ENCODE measurements around the gene MYLK2.
"Not testable (repeated sequence)": the region's sequence is repeated elsewhere in the genome, so short reads cannot be mapped to it uniquely, and the experiment has no call there.

Gene MYLK2

DNA sequence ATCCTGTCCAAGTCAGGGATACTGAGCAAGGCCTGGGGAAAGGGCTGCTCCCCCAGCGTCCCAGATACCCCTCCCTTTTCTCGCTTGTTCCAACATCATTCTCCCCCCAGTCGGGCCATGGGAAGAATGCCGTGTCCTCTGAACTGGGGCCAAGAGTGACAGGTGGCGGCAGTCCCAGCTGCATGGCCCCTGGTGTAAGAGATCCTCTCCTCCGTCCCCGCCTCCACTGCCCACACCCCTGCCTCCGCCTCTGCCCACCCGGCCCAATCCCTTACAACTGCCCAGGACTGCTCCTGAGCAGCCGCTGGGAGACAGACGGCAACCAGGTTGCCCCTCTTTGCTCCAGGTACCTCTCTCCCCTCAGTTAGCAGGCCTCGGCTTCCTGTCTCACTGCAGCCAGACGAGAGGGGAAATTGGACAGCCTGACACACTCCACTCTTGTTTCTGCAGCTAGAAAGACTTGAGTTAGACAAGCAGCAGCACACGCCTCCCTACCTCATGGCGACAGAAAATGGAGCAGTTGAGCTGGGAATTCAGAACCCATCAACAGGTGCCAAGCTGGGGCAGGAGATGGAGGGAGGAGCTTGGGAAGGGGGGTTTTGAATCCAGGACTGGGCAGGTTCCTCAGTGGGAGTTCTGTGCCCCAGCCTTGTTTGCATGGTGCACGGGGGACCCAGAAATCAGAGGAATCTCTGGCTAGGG, at the start of gene MYLK2:
MYLK2 (plus strand) TSS at position 274 of the 702 bp plus-strand sequence; CDS start at position 499, 225 bp downstream.
- no peak for DNase-seq

- no peak for DNase-seq
Observed at GRCh38 chr20:31769681-31770080, 49.5 kb upstream of the MYLK2 start.

DNA sequence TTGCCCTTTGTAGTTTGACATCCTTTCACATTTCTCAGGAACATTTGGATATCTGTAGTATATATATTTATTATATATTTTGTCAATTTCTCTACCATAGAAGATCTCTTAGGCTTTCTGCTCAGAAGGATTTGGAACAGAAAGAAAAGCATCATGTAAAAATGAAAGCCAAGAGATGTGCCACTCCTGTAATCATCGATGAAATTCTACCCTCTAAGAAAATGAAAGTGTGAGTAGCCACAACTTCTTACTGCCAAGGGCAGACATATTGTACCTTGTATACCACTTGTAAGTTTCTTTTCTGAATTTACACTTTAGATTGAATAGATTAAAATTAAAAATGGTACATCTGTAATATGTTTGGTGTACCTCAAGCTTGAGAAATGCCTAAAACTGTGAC, 48.9 kb upstream of the MYLK2 start:
- DNase-seq = no peak

DNA sequence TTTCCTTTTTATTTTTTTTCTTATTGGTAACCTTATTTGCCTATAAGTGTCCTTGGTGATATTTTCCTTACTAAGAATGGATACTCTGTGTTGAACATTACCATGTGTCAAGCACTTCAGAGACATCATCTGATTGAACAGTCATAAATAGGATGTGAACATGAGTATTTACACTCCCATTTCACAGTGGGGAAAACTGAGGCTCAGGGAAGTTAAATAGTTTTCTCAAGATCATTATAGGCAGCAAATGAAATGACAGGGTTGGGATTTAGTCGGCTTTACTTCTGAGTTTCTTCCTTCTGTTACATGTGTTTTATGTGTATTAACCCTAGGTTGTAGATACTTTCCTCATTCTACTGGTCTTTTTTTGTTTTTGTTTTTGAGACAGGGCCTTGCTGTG, 44.7 kb upstream of the MYLK2 start:
- no peak for DNase-seq

GRCh38 chr20:31780839-31781238, 38.3 kb upstream of the MYLK2 start:
- DNase-seq = no peak

DNA sequence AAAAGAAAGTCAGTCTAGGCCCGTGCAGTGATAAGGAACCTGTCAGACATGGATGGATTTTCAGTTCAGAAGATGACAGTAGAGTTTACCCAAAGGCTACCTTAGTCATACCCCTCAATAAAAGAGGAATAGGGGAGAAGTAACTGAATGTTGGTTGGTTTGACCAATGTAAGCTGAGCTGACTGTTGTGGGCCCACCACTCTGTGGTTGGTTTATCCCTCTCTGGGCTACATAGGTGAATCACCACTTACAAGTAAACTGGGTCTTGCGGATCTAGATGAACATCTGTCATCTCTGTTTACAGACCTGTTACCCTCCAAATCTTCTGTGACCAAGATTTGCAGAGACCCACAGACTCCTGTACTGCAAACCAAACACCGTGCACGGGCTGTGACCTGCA, 37.2 kb upstream of the MYLK2 start:
- no peak for DNase-seq

DNA sequence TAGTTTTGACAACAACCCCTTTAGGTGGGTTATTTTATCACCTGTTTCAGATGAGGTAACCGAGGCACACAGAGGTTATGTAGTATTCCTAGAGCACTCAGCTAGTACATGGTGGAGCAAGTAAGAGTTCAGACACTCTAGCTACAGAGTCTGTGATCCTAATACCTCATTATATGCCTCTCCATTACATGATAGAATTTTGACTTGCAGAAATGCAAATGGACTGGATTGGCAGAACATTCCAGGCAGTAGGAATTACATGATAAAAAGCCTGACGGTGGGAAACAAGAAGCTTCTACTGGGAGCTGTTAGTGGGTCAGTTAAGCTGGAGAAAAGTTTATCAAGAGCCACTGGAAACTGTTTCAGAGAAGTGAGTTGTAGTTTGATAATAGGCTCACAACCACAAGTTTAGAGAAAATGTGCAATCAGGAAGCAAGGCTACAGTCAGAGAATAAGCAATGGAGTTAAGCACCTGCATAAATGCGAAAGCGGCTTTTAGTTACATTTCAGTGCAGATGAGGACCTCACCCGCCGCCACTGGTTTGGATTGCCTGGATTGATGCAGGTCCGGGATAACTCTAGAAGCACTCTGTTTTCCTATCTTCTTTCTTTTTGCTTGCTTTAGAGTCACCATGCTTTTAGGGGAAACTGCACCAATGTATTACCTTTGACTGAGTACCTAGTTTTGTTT, 34.7 kb upstream of the MYLK2 start:
- no peak for DNase-seq

- DNase-seq = no peak
Observed at GRCh38 chr20:31785089-31785488, 34.1 kb upstream of the MYLK2 start.

- DNase-seq = peak; percentile 16
Observed at GRCh38 chr20:31788578-31788977, 30.6 kb upstream of the MYLK2 start.

DNA sequence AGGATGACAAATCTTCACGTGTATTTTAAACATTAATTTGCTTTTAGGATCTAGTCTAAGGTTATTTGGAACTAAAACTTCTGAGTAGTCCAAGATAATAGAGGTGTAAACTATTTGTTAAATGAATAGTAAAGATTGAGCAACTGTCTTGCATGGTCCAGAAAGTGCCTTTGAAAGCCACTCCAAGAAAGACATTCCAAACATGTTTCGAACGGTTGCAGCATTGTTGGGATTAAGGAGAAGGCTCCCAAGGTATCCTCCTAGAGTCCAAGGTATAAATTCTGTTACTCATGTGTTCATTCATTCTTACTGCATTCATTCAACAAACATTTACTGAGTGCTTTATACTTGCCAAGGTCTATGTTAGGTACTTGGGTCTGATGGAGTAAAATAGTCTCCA, 28.8 kb upstream of the MYLK2 start:
- DNase-seq = no peak

DNA sequence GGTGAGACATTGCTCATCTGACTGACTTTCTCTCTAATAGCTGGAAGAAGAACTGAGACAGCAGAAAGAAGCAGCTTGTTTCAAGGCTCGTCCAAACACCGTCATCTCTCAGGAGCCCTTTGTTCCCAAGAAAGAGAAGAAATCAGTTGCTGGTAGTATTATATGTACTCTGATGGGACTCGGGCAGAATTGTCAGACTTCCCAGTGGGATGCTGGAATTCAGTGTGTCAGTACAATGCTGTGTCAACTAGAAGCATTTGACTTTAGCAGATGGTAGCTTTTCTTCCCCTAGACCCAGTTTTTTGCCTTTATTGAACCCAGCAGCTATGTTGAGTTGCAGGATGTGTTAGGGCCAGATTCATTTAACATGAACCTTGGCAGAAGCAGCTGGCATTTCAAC, 21.8 kb upstream of the MYLK2 start:
- no peak for DNase-seq

DNA sequence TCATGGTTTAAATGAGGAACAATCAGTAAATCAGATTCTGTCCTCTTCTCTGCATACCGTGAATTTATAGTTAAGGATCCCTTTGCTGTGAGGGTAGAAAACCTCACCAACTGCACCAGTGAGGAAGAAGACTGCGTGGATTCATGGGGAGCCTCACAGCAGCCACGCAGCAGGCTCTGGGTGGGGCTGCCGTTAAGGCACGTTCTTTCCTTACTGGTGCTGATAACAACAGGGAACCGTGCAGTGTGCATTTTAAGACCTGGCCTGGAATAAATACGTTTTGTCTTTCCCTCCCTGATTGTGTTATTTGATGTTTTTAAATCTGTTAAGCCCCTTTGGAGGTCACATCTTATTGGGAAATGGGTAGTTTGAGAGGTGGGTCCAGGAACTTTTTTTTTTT, 17.6 kb upstream of the MYLK2 start:
- no peak for DNase-seq

GRCh38 chr20:31803552-31804291, 15.4 kb upstream of the MYLK2 start:
- DNase-seq = no peak

- no peak for DNase-seq
Observed at GRCh38 chr20:31806564-31807355, 12.4 kb upstream of the MYLK2 start.

DNA sequence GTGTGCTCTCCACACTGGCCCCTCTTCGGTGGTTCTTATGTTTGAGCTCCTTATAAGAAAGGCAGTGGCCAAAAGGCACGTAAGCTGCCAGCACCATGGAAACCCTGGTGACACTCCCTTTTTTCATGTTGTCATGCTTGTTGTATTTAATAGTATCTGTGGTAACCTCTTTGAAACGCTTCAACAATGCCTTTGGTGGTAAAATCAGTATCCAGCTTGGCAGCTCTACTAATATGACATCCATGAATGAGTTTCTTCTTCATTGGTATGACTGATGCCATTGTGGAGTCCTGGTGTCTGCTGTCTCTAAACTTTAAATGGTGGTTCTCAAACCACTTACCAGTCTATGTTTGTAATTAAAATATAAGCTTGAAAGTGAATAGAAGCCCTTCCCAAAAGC, 10.7 kb upstream of the MYLK2 start:
- no peak for DNase-seq

- DNase-seq = no peak
Observed at GRCh38 chr20:31809661-31810060, 9.5 kb upstream of the MYLK2 start.

DNA sequence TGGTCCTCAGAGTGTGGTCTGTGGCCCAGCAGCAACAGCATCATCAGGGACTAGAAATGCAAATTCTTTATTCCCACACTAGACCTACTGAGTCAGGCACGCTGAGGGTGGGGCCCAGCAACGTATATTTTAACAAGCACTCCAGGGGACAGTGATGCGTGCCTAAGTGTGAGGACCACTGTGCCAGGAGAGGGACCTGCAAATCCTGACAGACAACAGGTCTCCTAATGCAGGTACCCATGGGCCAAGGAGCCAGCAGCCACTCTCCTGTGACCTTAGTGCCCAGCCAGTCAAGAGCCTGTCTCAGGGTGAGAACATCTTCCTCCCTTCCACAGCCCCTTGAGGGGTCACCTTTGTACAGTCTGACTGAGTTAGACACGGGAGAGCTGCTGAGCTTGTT, 8.0 kb upstream of the MYLK2 start:
- DNase-seq = no peak

- no peak for DNase-seq
Observed at GRCh38 chr20:31811796-31812728, 7.1 kb upstream of the MYLK2 start.

- DNase-seq = no peak
Observed at GRCh38 chr20:31813611-31814010, 5.5 kb upstream of the MYLK2 start.

DNA sequence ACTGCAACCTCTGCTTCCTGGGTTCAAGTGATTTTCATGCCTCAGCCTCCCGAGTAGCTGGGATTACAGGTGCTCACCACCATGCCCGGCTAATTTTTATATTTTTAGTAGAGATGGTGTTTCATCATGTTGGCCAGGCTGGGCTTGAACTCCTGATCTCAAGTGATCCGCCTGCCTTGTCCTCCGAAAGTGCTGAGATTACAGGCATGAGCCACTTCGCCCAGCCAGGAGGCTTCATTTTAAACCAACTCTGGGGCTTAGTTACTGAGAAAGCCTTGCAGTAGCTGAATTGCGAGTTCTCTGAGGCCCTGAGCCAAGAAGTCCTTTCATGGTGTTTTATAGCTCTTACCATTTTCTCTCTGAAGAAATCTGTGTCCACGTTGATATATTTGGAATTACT, 5.0 kb upstream of the MYLK2 start:
- DNase-seq = not testable (repeated sequence)

- DNase-seq = no peak
Observed at GRCh38 chr20:31815408-31816188, 3.6 kb upstream of the MYLK2 start.

Measured in activated CD4-positive, alpha-beta T cell treated with anti-CD3 and anti-CD28 coated beads, Interleukin-10, Interleukin-2, amounts not matched to agents 100 ng/mL and 50 ng/mL, durations not matched to agents 16 hours and 8 hours (primary cell).